HEK293 (cell line): ENCODE data around the gene POLR3A.

Experiments
- EGR2 ChIP-seq: fragments of 450-650 bp; formaldehyde crosslinking; IDR thresholded peaks from 2 replicates; pipeline ENCODE4 v1.5.1; 2016; ENCODE audit warnings: low read depth, missing biosample characterization, missing genetic modification characterization
- FEZF1 ChIP-seq: fragments of 450-650 bp; formaldehyde crosslinking; IDR thresholded peaks from 2 replicates; pipeline ENCODE4 v1.5.1; 2016; ENCODE audit warnings: missing biosample characterization, missing genetic modification characterization
- GLI4 ChIP-seq: fragments of 450-650 bp; formaldehyde crosslinking; IDR thresholded peaks from 2 replicates; pipeline ENCODE4 v1.5.1; 2016; ENCODE audit warnings: missing biosample characterization, missing genetic modification characterization
- HIC1 ChIP-seq: fragments of 450-650 bp; formaldehyde crosslinking; IDR thresholded peaks from 2 replicates; pipeline ENCODE4 v1.5.1; 2016; ENCODE audit warnings: missing biosample characterization, missing genetic modification characterization
- HOXC10 ChIP-seq: sonication (generic); formaldehyde crosslinking; IDR thresholded peaks from 2 replicates; pipeline ENCODE4 v1.8.1; 2023; ENCODE audit warnings: mild to moderate bottlenecking, missing genetic modification reagents
- KLF1 ChIP-seq: fragments of 450-650 bp; formaldehyde crosslinking; IDR thresholded peaks from 2 replicates; pipeline ENCODE4 v1.5.1; 2016; ENCODE audit warnings: missing biosample characterization, missing genetic modification characterization
- KLF10 ChIP-seq: fragments of 450-650 bp; IDR thresholded peaks from 2 replicates; pipeline ENCODE4 v1.5.1; 2018; ENCODE audit warnings: missing biosample characterization, mild to moderate bottlenecking, missing genetic modification characterization
- OVOL3 ChIP-seq: fragments of 450-650 bp; formaldehyde crosslinking; IDR thresholded peaks from 2 replicates; pipeline ENCODE4 v1.5.1; 2016; ENCODE audit warnings: missing biosample characterization, missing genetic modification characterization
- PRDM6 ChIP-seq: fragments of 450-650 bp; formaldehyde crosslinking; IDR thresholded peaks from 2 replicates; pipeline ENCODE4 v1.5.1; 2017; ENCODE audit warnings: missing biosample characterization, missing genetic modification characterization
- SP2 ChIP-seq: fragments of 450-650 bp; formaldehyde crosslinking; IDR thresholded peaks from 2 replicates; pipeline ENCODE4 v1.5.1; 2016; ENCODE audit warnings: missing biosample characterization, missing genetic modification characterization
- TSHZ1 ChIP-seq: fragments of 450-650 bp; formaldehyde crosslinking; IDR thresholded peaks from 2 replicates; pipeline ENCODE4 v1.5.1; 2016; ENCODE audit warnings: missing biosample characterization, missing genetic modification characterization, borderline replicate concordance
- YY1 ChIP-seq: fragments of 450-650 bp; formaldehyde crosslinking; IDR thresholded peaks from 2 replicates; pipeline ENCODE4 v1.5.1; 2018; ENCODE audit warnings: missing biosample characterization, missing genetic modification characterization
- ZFP69B ChIP-seq: fragments of 450-650 bp; formaldehyde crosslinking; IDR thresholded peaks from 2 replicates; pipeline ENCODE4 v1.5.1; 2016; ENCODE audit warnings: missing biosample characterization, missing genetic modification characterization
- ZNF121 ChIP-seq: fragments of 450-650 bp; formaldehyde crosslinking; IDR thresholded peaks from 2 replicates; pipeline ENCODE4 v1.5.1; 2016; ENCODE audit warnings: missing biosample characterization, missing genetic modification characterization
- ZNF148 ChIP-seq: fragments of 450-650 bp; formaldehyde crosslinking; IDR thresholded peaks from 2 replicates; pipeline ENCODE4 v1.5.0; 2017; ENCODE audit warnings: missing biosample characterization, missing genetic modification characterization, borderline replicate concordance
- ZNF211 ChIP-seq: fragments of 450-650 bp; formaldehyde crosslinking; IDR thresholded peaks from 2 replicates; pipeline ENCODE4 v1.5.1; 2016; ENCODE audit warnings: low read depth, missing biosample characterization, missing genetic modification characterization
- ZNF24 ChIP-seq: fragments of 450-650 bp; formaldehyde crosslinking; IDR thresholded peaks from 2 replicates; pipeline ENCODE4 v1.5.1; 2016; ENCODE audit warnings: missing biosample characterization, missing genetic modification characterization
- ZNF311 ChIP-seq: fragments of 450-650 bp; formaldehyde crosslinking; IDR thresholded peaks from 2 replicates; pipeline ENCODE4 v1.5.1; 2017; ENCODE audit warnings: missing biosample characterization, missing genetic modification characterization, borderline replicate concordance
- ZNF394 ChIP-seq: fragments of 450-650 bp; formaldehyde crosslinking; IDR thresholded peaks from 2 replicates; pipeline ENCODE4 v1.5.1; 2016; ENCODE audit warnings: missing biosample characterization, missing genetic modification characterization, mild to moderate bottlenecking, moderate library complexity, borderline replicate concordance
- ZNF416 ChIP-seq: fragments of 450-650 bp; formaldehyde crosslinking; IDR thresholded peaks from 2 replicates; pipeline ENCODE4 v1.5.1; 2016; ENCODE audit warnings: missing biosample characterization, missing genetic modification characterization
- ZNF433 ChIP-seq: fragments of 450-650 bp; formaldehyde crosslinking; IDR thresholded peaks from 2 replicates; pipeline ENCODE4 v1.5.1; 2016; ENCODE audit warnings: missing biosample characterization, missing genetic modification characterization, low read depth
- ZNF488 ChIP-seq: fragments of 450-650 bp; formaldehyde crosslinking; IDR thresholded peaks from 2 replicates; pipeline ENCODE4 v1.5.1; 2016; ENCODE audit warnings: missing biosample characterization, missing genetic modification characterization
- ZSCAN18 ChIP-seq: fragments of 450-650 bp; formaldehyde crosslinking; IDR thresholded peaks from 2 replicates; pipeline ENCODE4 v1.5.1; 2016; ENCODE audit warnings: missing biosample characterization, missing genetic modification characterization
- ZSCAN30 ChIP-seq: fragments of 450-650 bp; IDR thresholded peaks from 2 replicates; pipeline ENCODE4 v1.5.1; 2018; ENCODE audit warnings: missing biosample characterization, mild to moderate bottlenecking, missing genetic modification characterization, moderate library complexity
- ZSCAN4 ChIP-seq: fragments of 450-650 bp; formaldehyde crosslinking; IDR thresholded peaks from 2 replicates; pipeline ENCODE4 v1.5.1; 2017; ENCODE audit warnings: missing biosample characterization, missing genetic modification characterization

Gene POLR3A

GRCh38 chr10:78029269-78030226 lies at the start of gene POLR3A (continued):
- no peak for TF ChIP-seq ZNF148 (tag by site-specific recombination)
- peak; percentile 59; the same call in 1 of the 2 replicates for TF ChIP-seq ZNF24 (tag by site-specific recombination)
- TF ChIP-seq ZNF433 (tag by site-specific recombination), result no peak
- no peak for TF ChIP-seq ZNF121 (tag by site-specific recombination)
- no peak for TF ChIP-seq ZNF416 (tag by site-specific recombination)
- TF ChIP-seq ZNF488 (tag by site-specific recombination), result no peak
- no peak for TF ChIP-seq ZNF211 (tag by site-specific recombination)
- TF ChIP-seq ZSCAN4, result no peak
- TF ChIP-seq KLF10 (tag by site-specific recombination), result peak; percentile 49
- peak; percentile 89 for TF ChIP-seq SP2 (tag by site-specific recombination)
- TF ChIP-seq KLF1 (tag by site-specific recombination), result no peak
- peak; percentile 38 for TF ChIP-seq ZNF394 (tag by site-specific recombination)
- no peak for TF ChIP-seq HIC1 (tag by site-specific recombination)
- TF ChIP-seq TSHZ1 (tag by site-specific recombination), result 0 out of 2 replicates have a peak, but pooled peaks have one; percentile 6
- TF ChIP-seq ZSCAN18 (tag by site-specific recombination), result 0 out of 2 replicates have a peak, but pooled peaks have one; percentile 16
- TF ChIP-seq OVOL3 (tag by site-specific recombination), result no peak; the same call in 1 of the 2 replicates
- TF ChIP-seq ZNF311, result no peak
- TF ChIP-seq HOXC10, result no peak
- TF ChIP-seq GLI4 (tag by site-specific recombination), result no peak
- TF ChIP-seq PRDM6 (tag by site-specific recombination), result 0 out of 2 replicates have a peak, but pooled peaks have one; percentile 43
- no peak for TF ChIP-seq EGR2
- 0 out of 2 replicates have a peak, but pooled peaks have one; percentile 13 for TF ChIP-seq ZFP69B (tag by site-specific recombination)
- TF ChIP-seq YY1 (tag by site-specific recombination), result no peak
- TF ChIP-seq FEZF1 (tag by site-specific recombination), result peak; percentile 89
- no peak; the same call in 1 of the 2 replicates for TF ChIP-seq ZSCAN30 (tag by site-specific recombination)
